ENCODE measurements around the gene CHIT1. TPM values are rescaled to one million over a fixed set of nuclear protein-coding genes. Genes with fewer than 3 reads are reported as not detected.

The CHIT1 gene
- polyA plus RNA-seq, 1 of the 3 experiments (the other 2 are of a cell fraction) = not detected

GRCh38 chr1:203177470-203178039 is 51.9 kb downstream of the CHIT1 start:
- peak overlapping the region; percentile 38; the same call in 1 of the 2 replicates for H3K9ac ChIP-seq
- H3K4me2 ChIP-seq = peak overlapping the region; percentile 30
- POLR2A ChIA-PET = no interaction called here

More at GRCh38 chr1:203177470-203178039, 51.9 kb downstream of the CHIT1 start:
- Histone ChIP-seq H3K9me3 (no peaks in the 10 kb centered on the region), H3K4me3 (ENCODE audit: low read depth in 2 of 2, low read length in 1 of 2) (no peak overlapping the region), H3K27ac (ENCODE audit: low read depth in 2 of 2, low read length in 1 of 2) (peak overlapping the region in 1 of 2 experiments; percentile 57; a peak in 1 of 4 replicates), H3K9me2 (no peaks in the 10 kb centered on the region), H3K36me3 (replicated peaks in 1 of 2; ENCODE audit: control insufficient read depth in 1 of 2, insufficient read depth in 2 of 2, low read length in 1 of 2) (no peaks in the 10 kb centered on the region), H3K79me2 (ENCODE audit: insufficient read depth) (no peaks in the 10 kb centered on the region), H3K27me3 (ENCODE audit: insufficient read depth) (no peaks in the 10 kb centered on the region), H3F3A (replicated peaks; ENCODE audit: insufficient read depth) (no peaks in the 10 kb centered on the region), H4K20me1 (ENCODE audit: insufficient read depth) (no peaks in the 10 kb centered on the region), H3K4me1 (ENCODE audit: control insufficient read depth in 1 of 2, insufficient read depth in 2 of 2, low read depth in 1 of 2, low read length in 1 of 2) (peaks cover 17 to 38% of the 10 kb centered on the region in 2 experiments; a peak in 2 of 4 replicates), H2AFZ (ENCODE audit: low read depth) (peak overlapping the region; percentile 49; the same call in 1 of the 2 replicates)
- TF ChIP-seq GABPA (IDR thresholded peaks at IDR 0.05; ENCODE audit: low read depth) (no peak), TCF12 (IDR thresholded peaks at IDR 0.05) (peak; percentile 49; the same call in 1 of the 2 replicates), ZBTB33 (IDR thresholded peaks at IDR 0.05; ENCODE audit: borderline replicate concordance, low read depth) (no peak), CHD2 (IDR thresholded peaks at IDR 0.05; ENCODE audit: low read length, partially characterized antibody) (no peak), SIN3A (IDR thresholded peaks at IDR 0.05; ENCODE audit: borderline replicate concordance, low read depth, low read length) (no peak), EP300 (IDR thresholded peaks at IDR 0.05; ENCODE audit: borderline replicate concordance in 1 of 2, low read depth in 1 of 2, low read length in 1 of 2) (no peak), CTCF (IDR thresholded peaks at IDR 0.05) (no peak), FOXM1 (IDR thresholded peaks at IDR 0.05; ENCODE audit: low read depth) (no peak), RXRA (IDR thresholded peaks at IDR 0.05; ENCODE audit: borderline replicate concordance, low read depth) (0 out of 2 replicates have a peak, but pooled peaks have one; percentile 20), MXI1 (IDR thresholded peaks at IDR 0.05; ENCODE audit: low read depth, low read length) (no peak), FOSL2 (IDR thresholded peaks at IDR 0.05; ENCODE audit: borderline replicate concordance, low read depth) (peak; percentile 75)
- 46% methylated on average over 8 of the region's 9 CpGs for WGBS (ENCODE audit: low lambda C conversion rate)
- CTCF ChIA-PET = interaction anchor here (1.2 to 2.9 kb wide), 4 partner anchors 8 to 60 kb away, joined by 4 to 14 read pairs (median 4); no protein-coding TSS in a partner anchor
- no peak for DNase-seq
